Activated CD4-positive, alpha-beta memory T cell treated with anti-CD3 and anti-CD28 coated beads, Interleukin-2, amount 10 ng/mL, durations not matched to agents 7 days and 5 days (primary cell): Measurements from ENCODE around the gene MCU. TPM values are rescaled to one million over a fixed set of nuclear protein-coding genes. Genes with fewer than 3 reads are reported as not detected.
"Not testable (repeated sequence)": the region's sequence is repeated elsewhere in the genome, so short reads cannot be mapped to it uniquely, and the experiment has no call there.

ENCODE experiments used
- CTCF ChIA-PET: fragments of 350-600 bp; sonication (Branson Sonifier 250); formaldehyde crosslinking; loops from one replicate; lab custom pipeline; 2021; ENCODE audit warnings: antibody characterized with exemption, inconsistent platforms; lab: Charles Lee
- POLR2A ChIA-PET: fragments of 350-600 bp; sonication (Branson Sonifier 250); formaldehyde crosslinking; loops from one replicate; lab custom pipeline; 2021; ENCODE audit warnings: antibody characterized with exemption; lab: Charles Lee
- DNase-seq: peaks from one replicate; pipeline ENCODE4 v3.0.0-alpha.2; 2020
- H3K27ac Mint-ChIP-seq: one replicate; pipeline ENCODE4 v1.8.0; 2021; ENCODE audit warnings: mild to moderate bottlenecking, mixed read lengths
- H3K27me3 Mint-ChIP-seq: one replicate; pipeline ENCODE4 v1.8.0; 2021; ENCODE audit warnings: mixed read lengths
- H3K36me3 Mint-ChIP-seq: one replicate; pipeline ENCODE4 v1.8.0; 2021; ENCODE audit warnings: low read depth, mixed read lengths
- H3K4me1 Mint-ChIP-seq: one replicate; pipeline ENCODE4 v1.8.0; 2021; ENCODE audit warnings: mixed read lengths
- H3K4me3 Mint-ChIP-seq: one replicate; pipeline ENCODE4 v1.8.0; 2021; ENCODE audit warnings: mild to moderate bottlenecking, mixed read lengths
- H3K9me3 Mint-ChIP-seq: one replicate; pipeline ENCODE4 v1.8.0; 2021; ENCODE audit warnings: mixed read lengths
- total RNA-seq, 2 experiments: library from RNA; stranded (reverse); gene quantifications; one replicate each; pipeline ENCODE4 v1.2.3, GENCODE V29; 2021

MCU gene, protein sequence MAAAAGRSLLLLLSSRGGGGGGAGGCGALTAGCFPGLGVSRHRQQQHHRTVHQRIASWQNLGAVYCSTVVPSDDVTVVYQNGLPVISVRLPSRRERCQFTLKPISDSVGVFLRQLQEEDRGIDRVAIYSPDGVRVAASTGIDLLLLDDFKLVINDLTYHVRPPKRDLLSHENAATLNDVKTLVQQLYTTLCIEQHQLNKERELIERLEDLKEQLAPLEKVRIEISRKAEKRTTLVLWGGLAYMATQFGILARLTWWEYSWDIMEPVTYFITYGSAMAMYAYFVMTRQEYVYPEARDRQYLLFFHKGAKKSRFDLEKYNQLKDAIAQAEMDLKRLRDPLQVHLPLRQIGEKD
- 10 to 100 TPM; 14.5 to 16.1 TPM for total RNA-seq

DNA sequence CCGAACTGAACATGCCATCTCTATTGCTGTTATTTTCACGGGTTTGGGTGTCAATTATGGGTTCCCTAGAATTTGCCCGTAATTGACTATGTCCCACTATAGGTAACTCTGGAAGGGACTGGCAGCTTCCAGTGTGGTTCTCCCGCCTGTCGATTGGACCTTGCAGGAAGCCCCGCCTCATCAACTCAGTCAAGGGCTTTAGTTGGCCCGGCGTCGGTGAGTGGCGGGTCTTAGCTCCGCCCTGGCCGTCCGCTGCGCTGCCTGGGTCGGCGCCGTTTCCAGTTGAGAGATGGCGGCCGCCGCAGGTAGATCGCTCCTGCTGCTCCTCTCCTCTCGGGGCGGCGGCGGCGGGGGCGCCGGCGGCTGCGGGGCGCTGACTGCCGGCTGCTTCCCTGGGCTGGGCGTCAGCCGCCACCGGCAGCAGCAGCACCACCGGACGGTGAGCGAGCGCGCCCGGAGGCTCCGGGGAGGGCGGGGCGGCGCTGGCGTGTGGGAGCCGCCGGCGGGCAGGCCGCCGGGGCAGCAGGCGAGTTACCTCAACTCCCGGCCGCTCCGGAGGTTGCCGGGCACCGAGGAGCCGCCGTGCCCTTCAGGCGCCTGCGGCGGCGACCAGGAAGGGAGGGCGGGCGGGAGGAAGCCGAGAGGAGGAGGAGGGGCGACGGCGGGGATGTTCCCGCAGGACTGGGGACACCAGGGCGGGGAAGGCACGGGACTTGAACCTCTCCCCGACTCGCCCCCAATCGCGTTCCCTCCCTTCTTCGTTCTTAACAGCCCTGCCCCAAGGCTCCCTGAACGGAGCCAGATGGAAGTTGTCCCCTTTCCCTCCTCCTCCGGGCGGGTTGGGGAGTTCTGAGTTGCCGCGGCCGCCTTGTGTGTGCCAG is at the start of gene MCU:
MCU (plus strand) TSS at position 281 of the 881 bp plus-strand sequence; CDS start at position 290, 9 bp downstream.
- CTCF ChIA-PET, result interaction anchor here (0.5 to 1.4 kb wide), 8 partner anchors 8 to 328 kb away, joined by 3 to 8 read pairs (median 4); no protein-coding TSS in a partner anchor
- POLR2A ChIA-PET, result interaction anchor here (0.6 to 4.1 kb wide), 17 partner anchors 9 to 555 kb away, joined by 3 to 28 read pairs (median 5); partner anchors contain the start of genes DNAJC9, MICU1 and P4HA1
- Mint-ChIP-seq H3K4me1 (peaks cover 31% of the 10 kb centered on the region), H3K9me3 (no peaks in the 10 kb centered on the region), H3K36me3 (no peaks in the 10 kb centered on the region), H3K27ac (peak within 1 kb of the TSS; percentile 58), H3K4me3 (peak within 1 kb of the TSS; percentile 84), H3K27me3 (peaks cover 2% of the 10 kb centered on the region)
- DNase-seq, result peak; percentile 93

DNA sequence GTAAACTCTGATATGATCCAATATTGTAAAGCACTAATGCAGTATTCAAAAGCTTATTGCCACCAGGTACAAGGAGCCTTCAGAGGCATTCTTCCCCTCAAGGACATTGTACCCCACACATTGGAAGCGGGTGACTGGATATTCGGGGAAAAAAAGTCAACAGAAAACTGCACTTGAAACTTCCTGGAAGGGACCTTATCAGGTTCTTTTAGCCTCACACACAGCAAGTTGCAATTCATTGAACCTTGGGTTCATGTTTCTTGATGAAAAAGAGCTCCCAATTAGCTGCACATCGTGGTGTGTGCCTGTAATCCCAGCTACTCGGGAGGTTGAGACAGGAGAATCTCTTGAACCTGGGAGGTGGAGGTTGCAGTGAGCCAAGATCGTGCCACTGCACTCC is 49.6 kb upstream of the MCU start:
- ChIA-PET CTCF (no interaction called here), POLR2A (no interaction called here)
- H3K4me1 Mint-ChIP-seq, result peaks cover 8% of the 10 kb centered on the region
- peaks cover 13% of the 10 kb centered on the region for H3K27me3 Mint-ChIP-seq
- H3K9me3 Mint-ChIP-seq, result no peaks in the 10 kb centered on the region
- no peaks in the 10 kb centered on the region for H3K36me3 Mint-ChIP-seq
- no peak for DNase-seq
- H3K4me3 Mint-ChIP-seq, result no peak overlapping the region
- H3K27ac Mint-ChIP-seq, result no peak overlapping the region

DNA sequence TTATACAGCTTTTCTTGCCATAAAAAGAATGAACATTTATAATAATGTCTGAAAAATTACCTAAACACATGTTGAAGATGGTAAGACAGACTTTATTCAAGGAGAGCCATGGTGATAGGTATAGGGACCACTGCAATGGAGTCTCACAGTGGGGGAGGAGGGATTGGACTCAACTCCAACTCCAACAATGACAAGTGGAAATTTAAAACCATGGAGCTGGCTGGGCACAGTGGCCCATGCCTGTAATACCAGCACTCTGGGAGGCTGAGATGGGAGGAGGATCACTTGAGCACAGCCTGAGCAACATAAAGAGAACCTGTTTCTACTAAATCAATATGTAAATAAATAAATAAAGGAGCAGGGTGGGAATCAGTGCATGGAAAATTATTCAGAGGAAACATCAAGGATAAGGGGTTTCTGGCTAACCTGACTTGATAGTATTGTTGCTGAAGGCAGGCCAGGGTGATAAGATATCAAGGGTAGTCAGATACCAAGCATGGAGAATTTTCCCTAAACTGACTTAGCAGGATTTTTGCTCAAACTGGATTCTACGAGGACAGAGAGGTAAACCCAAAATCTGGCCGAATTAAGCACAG is 46.6 kb upstream of the MCU start:
- Mint-ChIP-seq H3K27ac (no peak overlapping the region), H3K9me3 (no peaks in the 10 kb centered on the region), H3K36me3 (no peaks in the 10 kb centered on the region), H3K4me3 (no peak overlapping the region), H3K27me3 (peaks cover 13% of the 10 kb centered on the region), H3K4me1 (no peaks in the 10 kb centered on the region)
- CTCF ChIA-PET, result no interaction called here
- POLR2A ChIA-PET, result no interaction called here
- DNase-seq, result no peak

DNA sequence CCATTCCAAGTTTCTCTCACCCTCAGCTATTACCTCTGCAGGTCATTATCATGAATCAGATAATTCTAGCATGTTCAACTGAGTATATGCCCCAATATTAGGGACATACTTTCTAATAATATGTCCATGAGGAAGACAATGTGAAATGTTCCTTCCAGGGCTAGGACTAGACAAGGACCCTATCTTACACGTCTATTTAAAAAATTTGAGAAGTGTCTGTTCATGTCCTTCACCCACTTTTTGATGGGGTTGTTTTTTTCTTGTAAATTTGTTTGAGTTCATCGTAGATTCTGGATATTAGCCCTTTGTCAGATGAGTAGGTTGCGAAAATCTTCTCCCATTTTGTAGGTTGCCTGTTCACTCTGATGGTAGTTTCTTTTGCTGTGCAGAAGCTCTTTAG is 45.0 kb upstream of the MCU start:
- DNase-seq, H3K9me3 Mint-ChIP-seq, H3K27ac Mint-ChIP-seq, H3K36me3 Mint-ChIP-seq, H3K4me1 Mint-ChIP-seq, POLR2A ChIA-PET, H3K4me3 Mint-ChIP-seq, CTCF ChIA-PET: not testable (repeated sequence)
- H3K27me3 Mint-ChIP-seq, result peaks cover 13% of the 10 kb centered on the region

DNA sequence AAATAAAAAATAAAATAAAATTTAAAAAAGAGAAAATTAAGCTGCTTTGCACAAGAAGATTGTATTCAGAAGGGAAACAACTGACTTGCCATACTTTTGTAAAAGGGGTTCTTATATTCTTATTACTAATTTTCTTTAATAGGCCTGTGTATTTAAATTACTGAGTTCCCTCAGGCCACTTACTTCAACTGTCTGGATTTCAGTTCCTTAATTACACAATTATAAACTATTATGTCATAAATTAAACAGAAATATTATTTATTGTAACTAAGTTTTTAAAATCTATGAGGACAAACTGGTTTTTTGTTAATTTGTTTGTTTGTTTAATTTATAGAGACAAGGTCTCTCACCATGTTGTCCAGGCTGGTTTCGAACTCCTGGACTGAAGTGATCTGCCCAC is 43.6 kb upstream of the MCU start:
- DNase-seq, result no peak
- no peaks in the 10 kb centered on the region for H3K36me3 Mint-ChIP-seq
- ChIA-PET CTCF (no interaction called here), POLR2A (no interaction called here)
- H3K9me3 Mint-ChIP-seq, result no peaks in the 10 kb centered on the region
- peaks cover 10% of the 10 kb centered on the region for H3K27me3 Mint-ChIP-seq
- no peaks in the 10 kb centered on the region for H3K4me1 Mint-ChIP-seq
- H3K27ac Mint-ChIP-seq, result no peak overlapping the region
- H3K4me3 Mint-ChIP-seq, result no peak overlapping the region

DNA sequence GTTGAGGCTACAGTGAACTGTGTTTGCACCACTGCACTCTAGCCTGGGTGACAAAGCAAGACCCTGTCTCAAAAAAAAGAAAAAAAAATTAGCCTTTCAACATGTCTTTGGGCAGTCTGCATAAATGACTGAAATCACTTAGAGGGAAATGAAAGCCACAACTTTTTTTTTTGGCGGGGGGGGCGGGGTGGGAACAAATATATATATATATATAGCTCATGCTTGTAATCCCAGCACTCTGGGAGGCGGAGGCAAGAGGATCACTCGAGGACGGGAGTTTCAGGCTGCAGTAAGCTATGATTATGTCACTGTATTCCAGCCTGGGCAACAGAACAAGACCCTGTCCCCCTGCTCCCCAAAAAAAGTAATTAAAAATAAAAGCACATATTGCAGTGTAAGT is 42.7 kb upstream of the MCU start:
- H3K27ac Mint-ChIP-seq, result no peak overlapping the region
- H3K27me3 Mint-ChIP-seq, result peaks cover 10% of the 10 kb centered on the region
- H3K9me3 Mint-ChIP-seq, result no peaks in the 10 kb centered on the region
- no peaks in the 10 kb centered on the region for H3K36me3 Mint-ChIP-seq
- CTCF ChIA-PET, result no interaction called here
- POLR2A ChIA-PET, result no interaction called here
- H3K4me1 Mint-ChIP-seq, result no peaks in the 10 kb centered on the region
- DNase-seq, result no peak
- H3K4me3 Mint-ChIP-seq, result no peak overlapping the region

DNA sequence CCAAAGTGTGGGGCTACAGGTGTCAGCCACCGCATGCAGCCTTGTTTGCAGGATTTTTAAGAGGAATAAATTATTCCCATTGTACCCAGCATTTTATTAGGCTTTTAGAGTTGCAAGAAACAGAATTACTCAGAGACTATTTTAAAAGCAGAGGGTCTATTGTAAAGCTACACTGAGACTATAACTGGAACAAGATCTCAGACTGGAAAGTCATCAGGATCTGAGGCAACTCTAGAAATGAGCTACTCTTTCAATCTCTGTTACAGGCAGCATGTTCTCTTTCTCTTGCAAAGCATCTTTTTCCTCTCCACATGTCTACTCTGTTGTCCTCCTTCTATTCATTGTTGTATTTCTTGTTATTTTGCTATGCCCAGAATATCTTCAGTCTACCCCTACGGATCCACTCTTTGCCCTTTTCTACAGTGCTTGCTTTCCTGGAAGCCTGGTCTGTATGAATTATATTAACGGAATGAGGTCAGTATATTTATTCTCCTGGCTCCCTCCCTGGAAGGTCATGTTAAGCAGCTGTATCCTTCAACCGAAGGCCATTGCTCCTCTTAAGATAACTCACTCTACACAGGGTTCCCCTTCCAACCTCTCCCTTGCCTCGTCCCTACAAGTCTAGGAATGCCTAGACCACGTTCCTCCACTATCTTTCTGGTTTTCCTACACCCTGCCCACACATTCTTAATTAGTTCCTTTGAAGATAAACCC is 38.4 kb upstream of the MCU start:
- no peak for DNase-seq
- no peak overlapping the region for H3K4me3 Mint-ChIP-seq
- H3K9me3 Mint-ChIP-seq, result no peaks in the 10 kb centered on the region
- H3K27ac Mint-ChIP-seq, result no peak overlapping the region
- CTCF ChIA-PET, result no interaction called here
- POLR2A ChIA-PET, result no interaction called here
- no peaks in the 10 kb centered on the region for H3K36me3 Mint-ChIP-seq
- H3K27me3 Mint-ChIP-seq, result no peaks in the 10 kb centered on the region
- H3K4me1 Mint-ChIP-seq, result no peaks in the 10 kb centered on the region

DNA sequence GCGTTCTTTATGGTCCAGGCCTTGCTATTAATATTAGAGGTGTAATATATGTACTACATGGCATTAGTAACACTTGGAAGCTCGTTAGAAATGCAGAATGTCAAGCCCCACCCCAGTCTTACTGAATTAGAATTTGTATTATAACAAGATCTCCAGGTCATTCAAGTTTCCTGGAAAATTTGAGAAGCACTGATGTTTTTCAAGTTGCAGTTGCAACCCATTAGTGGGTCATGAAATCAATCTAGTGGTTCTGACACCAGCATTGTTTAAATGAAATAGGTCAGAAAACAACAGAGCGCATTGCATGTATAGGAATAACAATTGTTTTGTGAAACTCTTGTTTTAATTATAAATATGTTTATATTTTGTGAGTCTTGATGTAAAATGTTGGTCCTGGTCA is 37.2 kb upstream of the MCU start:
- Mint-ChIP-seq H3K27me3 (no peaks in the 10 kb centered on the region), H3K4me1 (no peaks in the 10 kb centered on the region), H3K4me3 (no peak overlapping the region), H3K9me3 (no peaks in the 10 kb centered on the region), H3K27ac (no peak overlapping the region), H3K36me3 (no peaks in the 10 kb centered on the region)
- ChIA-PET CTCF (no interaction called here), POLR2A (no interaction called here)
- no peak for DNase-seq

DNA sequence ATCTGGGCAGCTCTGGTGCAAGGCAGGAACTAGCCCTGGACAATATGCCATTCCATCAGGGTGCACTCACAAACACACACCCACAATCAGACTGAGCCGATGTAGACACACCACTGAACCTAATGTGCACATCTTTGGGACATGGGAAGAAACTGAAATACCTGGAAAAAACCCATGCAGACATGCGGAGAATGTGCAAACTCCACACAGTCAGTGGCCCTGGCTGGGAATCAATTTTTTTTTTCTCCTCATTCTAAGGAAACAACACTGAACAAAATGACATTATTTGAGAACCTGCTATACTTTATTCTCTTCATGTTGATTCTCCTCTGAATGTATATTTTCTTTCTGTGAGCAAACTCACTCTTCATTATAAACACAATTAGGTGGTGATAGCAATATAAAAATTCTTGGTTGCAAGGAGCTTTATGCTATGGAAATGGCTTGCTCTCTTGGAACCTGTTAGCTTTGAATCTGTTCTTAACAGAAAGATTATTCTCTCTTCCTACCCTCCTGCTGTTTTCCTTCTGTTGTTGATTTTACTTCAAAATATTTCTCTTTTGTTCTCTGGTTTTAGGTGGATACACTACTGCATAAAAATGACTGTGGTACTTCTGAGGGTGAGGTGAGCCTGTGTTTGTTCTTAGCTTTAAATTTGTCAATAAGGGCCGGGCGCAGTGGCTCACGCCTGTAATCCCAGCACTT is 33.1 kb upstream of the MCU start:
- CTCF ChIA-PET, result no interaction called here
- Mint-ChIP-seq H3K9me3 (no peaks in the 10 kb centered on the region), H3K27ac (no peak overlapping the region), H3K4me1 (no peaks in the 10 kb centered on the region), H3K4me3 (no peak overlapping the region), H3K36me3 (no peaks in the 10 kb centered on the region), H3K27me3 (peaks cover 2% of the 10 kb centered on the region)
- DNase-seq, result no peak
- POLR2A ChIA-PET, result no interaction called here

DNA sequence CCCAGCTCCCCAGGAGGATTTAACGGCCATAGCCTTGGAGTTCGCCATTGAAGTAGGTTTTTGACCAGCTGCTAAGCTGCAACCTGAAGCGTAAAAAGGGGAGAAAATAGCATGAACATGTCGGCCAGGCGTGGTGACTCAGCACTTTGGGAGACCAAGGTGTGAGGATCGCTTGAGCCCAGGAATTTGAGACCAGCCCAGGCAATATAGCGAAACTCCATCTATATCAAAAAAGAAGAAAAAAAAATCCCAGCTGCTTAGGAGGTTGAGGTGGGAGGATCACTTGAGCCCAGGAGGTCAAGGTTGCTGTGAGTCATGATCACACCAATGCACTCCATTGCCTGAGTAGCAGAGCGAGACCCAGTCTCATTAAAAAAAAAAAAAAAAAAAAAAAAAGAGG is 32.2 kb upstream of the MCU start:
- no peak for DNase-seq
- ChIA-PET POLR2A (interaction anchor here (0.6 kb wide), 1 partner anchor 37 kb away, joined by 4 read pairs; no protein-coding TSS in a partner anchor), CTCF (no interaction called here)

DNA sequence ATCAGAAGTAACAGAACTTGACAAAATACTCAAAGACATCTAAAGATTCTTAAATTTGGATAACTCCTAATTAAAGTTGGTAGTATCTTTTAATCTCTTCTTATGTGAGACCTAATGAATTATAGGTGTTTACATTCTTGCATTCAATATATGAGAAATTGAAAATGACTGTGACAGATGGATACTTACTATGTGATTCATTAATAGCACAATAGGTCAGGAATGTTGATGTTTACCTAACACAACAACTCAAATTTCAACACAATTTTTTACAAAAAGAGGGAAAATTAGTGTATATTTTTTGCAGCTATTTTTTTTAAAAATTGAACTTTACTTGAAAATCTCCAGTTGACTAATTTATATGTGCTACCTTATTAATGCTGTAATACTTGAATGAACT is 31.7 kb upstream of the MCU start:
- peaks cover 2% of the 10 kb centered on the region for H3K27me3 Mint-ChIP-seq
- H3K27ac Mint-ChIP-seq, result no peak overlapping the region
- H3K4me3 Mint-ChIP-seq, result no peak overlapping the region
- POLR2A ChIA-PET, result interaction anchor here (0.6 kb wide), 1 partner anchor 37 kb away, joined by 4 read pairs; no protein-coding TSS in a partner anchor
- no peaks in the 10 kb centered on the region for H3K9me3 Mint-ChIP-seq
- CTCF ChIA-PET, result no interaction called here
- H3K36me3 Mint-ChIP-seq, result no peaks in the 10 kb centered on the region
- no peaks in the 10 kb centered on the region for H3K4me1 Mint-ChIP-seq
- no peak for DNase-seq

More for the DNA sequence above, 32.2 kb upstream of the MCU start:
- Mint-ChIP-seq H3K4me3 (no peak overlapping the region), H3K4me1 (no peaks in the 10 kb centered on the region), H3K27ac (no peak overlapping the region), H3K36me3 (no peaks in the 10 kb centered on the region), H3K9me3 (no peaks in the 10 kb centered on the region), H3K27me3 (peaks cover 2% of the 10 kb centered on the region)

DNA sequence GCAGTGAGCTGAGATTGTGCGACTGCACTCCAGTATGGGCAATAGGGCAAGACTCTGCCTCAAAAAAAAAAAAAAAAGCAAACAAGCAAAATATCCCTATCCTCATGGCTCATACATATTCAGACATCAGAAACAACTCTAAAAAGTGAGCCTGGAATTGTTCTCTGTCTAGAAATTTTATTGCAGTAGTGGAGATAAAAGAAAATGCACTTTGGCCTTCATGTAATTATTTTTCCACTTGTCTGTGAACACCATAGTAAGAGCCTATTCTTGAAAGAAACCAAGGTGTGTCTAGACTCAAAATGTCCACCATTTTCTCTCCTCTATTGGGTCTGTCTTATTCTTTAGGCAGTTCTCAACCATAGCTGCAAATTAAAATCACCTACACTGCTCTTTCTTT is 30.5 kb upstream of the MCU start:
- no peak for DNase-seq
- Mint-ChIP-seq H3K4me1 (peaks cover 2% of the 10 kb centered on the region), H3K27me3 (peaks cover 2% of the 10 kb centered on the region), H3K4me3 (no peak overlapping the region), H3K9me3 (no peaks in the 10 kb centered on the region), H3K27ac (no peak overlapping the region), H3K36me3 (no peaks in the 10 kb centered on the region)
- ChIA-PET CTCF (no interaction called here), POLR2A (no interaction called here)
